ENCODE measurements around the gene MX2. TPM values are rescaled to one million over a fixed set of nuclear protein-coding genes. Genes with fewer than 3 reads are reported as not detected.

The MX2 gene
- polyA plus RNA-seq, 3 donors = 1.2 to 2.4 (median 1.8) TPM

DNA sequence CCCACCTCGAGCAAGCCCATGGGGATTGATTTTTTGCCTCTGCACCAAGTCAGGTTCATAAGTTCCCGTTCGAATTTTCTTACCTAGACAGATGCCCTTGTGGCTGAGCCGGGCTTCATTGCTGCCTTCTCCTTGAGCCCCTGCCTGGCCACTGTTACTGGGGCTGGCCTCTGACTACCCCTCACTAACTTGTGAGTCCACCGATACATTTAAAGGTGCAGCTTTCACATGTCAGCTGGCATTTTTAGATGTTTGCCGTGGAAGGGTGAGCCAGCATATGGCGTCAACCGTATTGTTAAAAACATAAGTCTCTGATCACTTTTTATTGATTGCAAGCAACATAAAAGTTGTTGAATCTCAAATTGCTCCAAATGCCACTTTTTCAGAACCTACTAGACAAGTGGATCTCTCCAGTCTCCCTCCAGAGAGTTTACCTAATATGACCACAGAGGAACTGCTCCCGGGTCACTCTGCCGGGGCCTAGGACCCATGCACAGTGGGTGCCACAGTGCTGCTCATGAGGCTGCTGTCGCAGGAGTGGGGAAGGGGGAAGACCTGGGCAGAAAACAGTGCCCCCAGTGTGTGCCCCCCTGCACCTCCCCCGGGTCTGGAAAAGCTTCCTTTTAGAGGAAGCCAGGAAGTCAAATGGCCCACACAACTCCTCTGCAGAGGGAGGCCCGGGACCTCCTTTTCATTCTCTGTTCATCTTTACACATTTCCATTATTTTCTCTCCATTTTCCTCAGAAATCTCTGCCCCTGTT lies 83.1 kb downstream of the MX2 start:
- no peak for DNase-seq (ENCODE audit: extremely low read depth in 1 of 11, low read depth in 9 of 11, low spot score in 4 of 11)

DNA sequence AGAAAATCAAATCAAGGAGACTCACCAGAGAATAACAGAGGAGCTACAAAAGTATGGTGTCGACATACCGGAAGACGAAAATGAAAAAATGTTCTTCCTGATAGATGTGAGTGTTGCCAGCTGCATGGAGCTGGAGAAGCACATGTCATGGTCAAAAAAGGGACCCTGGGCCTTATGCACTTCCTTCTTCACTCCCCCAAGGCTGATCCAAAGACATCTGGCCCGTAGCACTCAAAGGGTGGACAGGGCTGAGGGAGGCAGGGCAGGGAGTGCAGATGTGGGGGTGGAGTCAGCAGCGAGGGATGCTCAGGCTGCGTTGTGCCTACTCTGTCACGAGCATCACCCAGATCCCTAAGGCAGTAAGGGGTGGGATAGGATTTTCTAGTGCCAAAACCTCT lies 83.6 kb downstream of the MX2 start:
- peak in 6 of 11 donors; percentile 16 to 52 (median 44) for DNase-seq (ENCODE audit: extremely low read depth in 1 of 11, low read depth in 9 of 11, low spot score in 4 of 11)

DNA sequence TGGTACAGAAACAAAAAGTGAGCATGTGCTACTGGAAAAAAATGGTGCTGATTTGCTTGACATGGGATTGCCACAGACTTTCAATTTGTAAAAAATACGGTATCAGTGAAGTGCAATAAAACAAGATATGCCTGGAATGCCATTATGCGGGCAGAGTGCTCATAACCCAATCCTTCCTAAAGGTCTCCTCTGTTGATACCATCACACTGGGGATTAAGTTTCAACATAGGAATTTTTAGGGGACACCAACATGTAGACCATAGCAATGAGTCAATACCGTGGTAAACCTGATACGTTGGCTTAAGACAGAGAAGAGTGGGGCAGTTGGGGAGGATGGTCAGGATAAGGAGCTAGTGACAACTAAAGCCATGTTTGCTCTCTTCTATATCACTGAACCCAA lies 84.8 kb downstream of the MX2 start:
- no peak for DNase-seq (ENCODE audit: extremely low read depth in 1 of 11, low read depth in 9 of 11, low spot score in 4 of 11)

DNA sequence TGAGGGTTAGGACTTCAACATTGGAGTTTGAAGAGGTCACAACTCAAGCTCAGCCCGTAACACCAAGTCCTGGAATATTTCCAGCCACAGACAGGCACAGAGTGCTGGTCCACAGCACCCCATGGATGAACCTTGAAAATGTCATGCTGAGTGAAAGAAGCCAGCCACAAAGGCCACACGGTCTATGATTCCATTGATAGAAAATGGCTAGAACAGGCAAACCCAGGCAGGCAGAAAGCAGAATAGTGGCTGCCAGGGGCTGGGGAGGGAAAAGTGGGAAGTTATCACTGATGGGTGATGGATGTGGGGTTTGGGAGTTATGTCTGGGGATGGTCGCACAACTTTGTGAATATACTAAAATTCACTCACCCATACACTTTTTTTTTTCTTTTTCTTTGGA lies 85.5 kb downstream of the MX2 start:
- no peak for DNase-seq (ENCODE audit: extremely low read depth in 1 of 11, low read depth in 9 of 11, low spot score in 4 of 11)

DNA sequence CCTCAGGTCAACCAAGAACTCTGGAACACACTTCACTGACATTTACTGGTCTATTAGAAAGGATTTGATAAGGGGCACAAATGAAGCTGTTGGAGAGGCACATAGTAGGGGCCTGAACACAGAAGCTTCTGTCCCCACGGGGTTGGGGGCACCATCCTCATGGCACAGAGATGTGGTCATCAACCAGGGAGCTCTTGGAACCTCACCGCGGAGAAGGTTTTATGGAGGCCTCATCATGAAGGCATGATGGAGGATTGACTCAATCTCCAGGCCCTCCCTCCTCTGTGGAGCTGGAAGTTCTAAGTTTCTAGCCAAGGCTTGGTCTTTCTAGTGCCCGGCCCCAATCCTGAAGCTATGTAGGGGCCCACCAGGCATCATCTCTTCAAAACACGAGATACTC lies 87.8 kb downstream of the MX2 start:
- no peak for DNase-seq (ENCODE audit: extremely low read depth in 1 of 11, low read depth in 9 of 11, low spot score in 4 of 11)

DNA sequence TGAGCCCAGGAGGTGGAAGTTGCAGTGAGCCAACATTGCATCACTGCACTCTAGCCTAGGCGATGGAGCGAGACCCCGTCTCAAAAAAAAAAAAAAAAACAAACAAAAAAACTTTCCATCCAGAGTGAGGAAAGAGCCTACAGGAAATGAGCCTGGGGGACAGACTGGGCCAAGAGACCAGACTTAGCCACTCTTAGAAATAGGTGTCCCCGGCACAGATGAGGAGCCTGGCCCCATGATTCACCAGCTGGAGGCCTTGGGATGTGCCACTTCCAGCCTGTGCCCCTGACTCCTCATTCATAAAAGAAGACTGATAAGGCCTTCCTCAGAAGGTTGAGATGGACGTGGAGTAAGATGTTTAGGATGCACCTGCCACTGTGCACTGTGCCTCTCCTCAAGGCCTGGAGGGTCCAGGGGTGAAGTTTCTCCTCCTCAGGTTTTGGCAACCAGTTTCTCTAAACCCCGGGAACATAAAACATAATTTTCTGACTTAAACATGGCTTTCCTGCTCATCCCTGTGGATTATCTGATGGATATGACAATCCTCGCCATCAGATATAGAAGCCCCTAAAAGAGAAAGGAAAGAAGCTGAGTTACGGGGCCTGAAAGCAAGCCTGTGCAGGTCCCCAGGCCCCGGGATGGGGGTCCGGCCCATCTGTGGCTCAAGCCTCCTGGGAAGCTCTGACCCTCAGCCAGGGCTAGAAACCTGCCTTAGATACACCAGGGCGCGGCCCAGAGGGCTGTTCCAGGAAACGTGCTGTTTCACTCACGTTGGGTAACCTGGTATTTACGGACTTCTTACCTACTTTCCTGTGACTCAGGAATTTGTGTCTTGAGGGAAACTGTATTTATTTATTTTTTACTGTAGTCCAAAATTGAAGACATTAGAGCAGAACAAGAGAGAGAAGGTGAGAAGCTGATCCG lies 90.2 kb downstream of the MX2 start:
- no peak for DNase-seq (ENCODE audit: extremely low read depth in 1 of 11, low read depth in 9 of 11, low spot score in 4 of 11)

DNA sequence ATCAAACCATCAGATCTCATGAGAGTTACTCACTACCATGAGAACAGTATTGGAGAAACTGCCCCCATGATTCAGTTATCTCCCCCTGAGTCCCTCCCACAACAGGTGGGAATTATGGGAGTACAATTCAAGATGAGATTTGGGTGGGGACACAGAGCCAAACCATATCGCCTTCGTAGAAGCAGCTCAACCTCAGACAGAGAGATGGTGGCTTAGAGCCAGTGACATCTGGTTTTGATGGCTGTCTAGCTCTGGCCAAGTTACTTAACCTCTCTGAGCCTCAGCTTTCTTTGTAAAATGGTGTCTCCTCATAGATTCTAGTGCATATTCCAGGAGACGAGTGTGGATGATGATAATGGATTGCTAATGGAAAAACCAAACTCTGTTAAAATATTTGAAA lies 91.4 kb downstream of the MX2 start:
- DNase-seq (ENCODE audit: extremely low read depth in 1 of 11, low read depth in 9 of 11, low spot score in 4 of 11) = no peak

DNA sequence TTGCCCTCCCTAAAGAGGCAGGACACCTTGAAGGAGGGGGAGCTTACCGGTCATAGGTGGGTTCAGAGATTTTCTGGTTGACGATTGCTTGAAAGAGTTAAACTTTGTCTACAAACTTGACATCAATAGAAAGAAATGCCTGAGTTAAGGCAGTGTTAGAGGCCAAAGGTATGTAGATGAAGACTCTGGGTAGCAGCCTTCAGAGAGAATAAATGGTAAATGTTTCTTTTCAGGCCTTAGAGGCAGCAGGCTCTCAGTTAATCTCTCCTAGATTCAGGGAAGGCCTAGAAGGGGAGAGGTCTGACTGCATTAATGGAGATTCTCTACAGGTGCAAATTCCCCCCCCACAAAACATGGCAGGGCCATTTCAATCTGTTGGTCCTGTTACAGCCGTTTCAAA lies 91.9 kb downstream of the MX2 start:
- DNase-seq (ENCODE audit: extremely low read depth in 1 of 11, low read depth in 9 of 11, low spot score in 4 of 11) = no peak

DNA sequence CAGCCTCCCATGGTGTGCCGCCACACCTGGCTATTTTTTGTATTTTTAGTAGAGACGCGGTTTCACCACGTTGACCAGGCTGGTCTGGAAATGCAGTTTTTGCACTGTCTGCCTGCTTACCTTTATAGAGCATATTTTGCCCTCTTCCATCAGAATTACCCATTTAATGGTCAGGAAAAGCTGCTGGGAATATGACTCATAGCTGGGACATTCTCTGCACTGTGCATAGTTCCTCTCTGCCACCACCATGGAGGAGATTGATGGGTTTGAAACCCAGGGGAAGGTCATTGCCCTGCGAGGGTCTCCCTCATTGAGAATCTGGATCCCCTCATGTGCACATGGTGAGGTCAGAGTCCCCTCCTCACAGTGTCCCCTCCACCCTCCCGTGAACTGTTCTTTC lies 96.3 kb downstream of the MX2 start:
- DNase-seq (ENCODE audit: extremely low read depth in 1 of 11, low read depth in 9 of 11, low spot score in 4 of 11) = no peak

DNA sequence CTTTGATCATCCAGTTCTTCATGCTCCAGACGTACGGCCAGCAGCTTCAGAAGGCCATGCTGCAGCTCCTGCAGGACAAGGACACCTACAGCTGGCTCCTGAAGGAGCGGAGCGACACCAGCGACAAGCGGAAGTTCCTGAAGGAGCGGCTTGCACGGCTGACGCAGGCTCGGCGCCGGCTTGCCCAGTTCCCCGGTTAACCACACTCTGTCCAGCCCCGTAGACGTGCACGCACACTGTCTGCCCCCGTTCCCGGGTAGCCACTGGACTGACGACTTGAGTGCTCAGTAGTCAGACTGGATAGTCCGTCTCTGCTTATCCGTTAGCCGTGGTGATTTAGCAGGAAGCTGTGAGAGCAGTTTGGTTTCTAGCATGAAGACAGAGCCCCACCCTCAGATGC lies 96.7 kb downstream of the MX2 start:
- no peak for DNase-seq (ENCODE audit: extremely low read depth in 1 of 11, low read depth in 9 of 11, low spot score in 4 of 11)

Other genes starting within 250 kb of the MX2 start
- gene BACE2, start 193.9 kb upstream of the MX2 start, polyA plus RNA-seq (ENCODE audit: insufficient read length in 3 of 3) = 10 to 100 TPM; 25.3 to 28.6 (median 27.5) TPM
- 10 to 100 TPM; 12.2 to 14.4 (median 13.6) TPM for gene FAM3B, start 45.2 kb upstream of the MX2 start, polyA plus RNA-seq (ENCODE audit: insufficient read length in 3 of 3)
- 10 to 100 TPM in 1 of 3 donors, 1 to 10 TPM in 2; 7.7 to 18.3 (median 7.9) TPM for gene MX1, start 64.2 kb downstream of the MX2 start, polyA plus RNA-seq (ENCODE audit: insufficient read length in 3 of 3)
- gene TMPRSS2, start 146.1 kb downstream of the MX2 start, polyA plus RNA-seq (ENCODE audit: insufficient read length in 3 of 3) = 10 to 100 TPM; 29.0 to 35.8 (median 30.0) TPM

All from renal cortex interstitium (tissue), 11 donors.